Naive thymus-derived CD4-positive, alpha-beta T cell (primary cell): ENCODE data around the gene KCNJ1. TPM values are rescaled to one million over a fixed set of nuclear protein-coding genes. Genes with fewer than 3 reads are reported as not detected.

Source experiments
- ATAC-seq: fragments of 150-1000 bp; cut with Tn5 transposase; 2 replicates; pipeline ENCODE4 v1.10.0; 2021; ENCODE audit warnings: mild to moderate bottlenecking, moderate library complexity
- CTCF ChIA-PET: fragments of 350-600 bp; sonication (Branson Sonifier 250); formaldehyde crosslinking; loops from one replicate; lab custom pipeline; 2021; ENCODE audit warnings: antibody characterized with exemption; lab: Charles Lee
- POLR2A ChIA-PET: fragments of 350-600 bp; sonication (Branson Sonifier 250); formaldehyde crosslinking; loops from one replicate; lab custom pipeline; 2021; ENCODE audit warnings: antibody characterized with exemption, inconsistent platforms; lab: Charles Lee
- DNase-seq, 9 donors: peaks; one replicate each; pipeline versions ENCODE4 v3.0.0 to v3.0.0-alpha.2; 2020 to 2022; ENCODE audit warnings: mixed read lengths in 1 of 9
- H3K27ac ChIP-seq: one replicate; pipeline ENCODE4 v1.7.0; 2013; ENCODE audit warnings: mild to moderate bottlenecking, low read depth, low read length, moderate library complexity
- H3K27me3 ChIP-seq, 2 donors: one replicate each; pipeline ENCODE4 v1.7.0; 2013; ENCODE audit warnings: low read length in 2 of 2, mild to moderate bottlenecking in 2 of 2, moderate library complexity in 2 of 2; ENCODE audit not compliant: control insufficient read depth in 2 of 2, insufficient read depth in 2 of 2
- H3K36me3 ChIP-seq, 3 experiments: 1 replicate in 2 of 3; 2 replicates in 1 of 3; pipeline ENCODE4 v1.7.0; 2013; ENCODE audit warnings: low read length in 3 of 3, mild to moderate bottlenecking in 3 of 3, moderate library complexity in 1 of 3; ENCODE audit not compliant: insufficient read depth in 3 of 3, control insufficient read depth in 2 of 3
- H3K4me1 ChIP-seq, 2 donors: one replicate each; pipeline ENCODE4 v1.7.0; 2013; ENCODE audit warnings: low read length in 2 of 2, mild to moderate bottlenecking in 2 of 2, moderate library complexity in 1 of 2; ENCODE audit not compliant: control insufficient read depth in 2 of 2, insufficient read depth in 2 of 2
- H3K4me3 ChIP-seq: 2 replicates; pipeline ENCODE4 v1.7.0; 2013; ENCODE audit warnings: mild to moderate bottlenecking, low read length
- H3K9me3 ChIP-seq, 3 experiments: 1 replicate in 2 of 3; 2 replicates in 1 of 3; pipeline ENCODE4 v1.7.0; 2013; ENCODE audit warnings: low read length in 3 of 3; ENCODE audit not compliant: control insufficient read depth in 2 of 3
- H3K27ac Mint-ChIP-seq, 9 donors: one replicate each; pipeline ENCODE4 v1.8.0; 2020 to 2022; ENCODE audit warnings: mixed read lengths in 9 of 9, mild to moderate bottlenecking in 8 of 9, moderate library complexity in 5 of 9, inconsistent platforms in 2 of 9
- H3K27me3 Mint-ChIP-seq, 5 donors: one replicate each; pipeline ENCODE4 v1.8.0; 2021 to 2022; ENCODE audit warnings: mixed read lengths in 5 of 5, mild to moderate bottlenecking in 1 of 5
- H3K36me3 Mint-ChIP-seq, 5 donors: one replicate each; pipeline ENCODE4 v1.8.0; 2020 to 2022; ENCODE audit warnings: mixed read lengths in 5 of 5, mild to moderate bottlenecking in 3 of 5, inconsistent platforms in 1 of 5
- H3K4me1 Mint-ChIP-seq, 7 donors: one replicate each; pipeline ENCODE4 v1.8.0; 2020 to 2022; ENCODE audit warnings: mixed read lengths in 7 of 7, mild to moderate bottlenecking in 3 of 7, inconsistent platforms in 1 of 7
- H3K4me3 Mint-ChIP-seq, 10 donors: one replicate each; pipeline ENCODE4 v1.8.0; 2020 to 2022; ENCODE audit warnings: mild to moderate bottlenecking in 10 of 10, mixed read lengths in 10 of 10, moderate library complexity in 6 of 10, inconsistent platforms in 2 of 10
- H3K9me3 Mint-ChIP-seq, 11 donors: one replicate each; pipeline ENCODE4 v1.8.0; 2020 to 2022; ENCODE audit warnings: mixed read lengths in 11 of 11, mild to moderate bottlenecking in 4 of 11, inconsistent platforms in 1 of 11, moderate library complexity in 1 of 11
- intact Hi-C, 2 donors: fragments of 100-400 bp; cut with micrococcal nuclease; formaldehyde crosslinking; loops; one replicate each; pipeline ENCODE4 v1.15.1; 2023
- polyA plus RNA-seq, 2 donors: library from polyadenylated mRNA; unstranded; fragments of 300-500 nt; fragmentation: Illumina TruSeq; gene quantifications; one replicate each; pipeline ENCODE4 v1.2.3, GENCODE V29; 2021
- total RNA-seq, 6 experiments: library from RNA in 5 of 6; stranded (reverse) in 5 of 6; gene quantifications; 1 replicate in 5 of 6; 2 replicates in 1 of 6; pipeline ENCODE4 v1.2.3 and lab custom pipeline; 2021 to 2026

Gene KCNJ1
- total and polyA plus RNA-seq, 7 experiments from 2014 or later = 0.12 to 0.22 TPM; not detected in 5

DNA sequence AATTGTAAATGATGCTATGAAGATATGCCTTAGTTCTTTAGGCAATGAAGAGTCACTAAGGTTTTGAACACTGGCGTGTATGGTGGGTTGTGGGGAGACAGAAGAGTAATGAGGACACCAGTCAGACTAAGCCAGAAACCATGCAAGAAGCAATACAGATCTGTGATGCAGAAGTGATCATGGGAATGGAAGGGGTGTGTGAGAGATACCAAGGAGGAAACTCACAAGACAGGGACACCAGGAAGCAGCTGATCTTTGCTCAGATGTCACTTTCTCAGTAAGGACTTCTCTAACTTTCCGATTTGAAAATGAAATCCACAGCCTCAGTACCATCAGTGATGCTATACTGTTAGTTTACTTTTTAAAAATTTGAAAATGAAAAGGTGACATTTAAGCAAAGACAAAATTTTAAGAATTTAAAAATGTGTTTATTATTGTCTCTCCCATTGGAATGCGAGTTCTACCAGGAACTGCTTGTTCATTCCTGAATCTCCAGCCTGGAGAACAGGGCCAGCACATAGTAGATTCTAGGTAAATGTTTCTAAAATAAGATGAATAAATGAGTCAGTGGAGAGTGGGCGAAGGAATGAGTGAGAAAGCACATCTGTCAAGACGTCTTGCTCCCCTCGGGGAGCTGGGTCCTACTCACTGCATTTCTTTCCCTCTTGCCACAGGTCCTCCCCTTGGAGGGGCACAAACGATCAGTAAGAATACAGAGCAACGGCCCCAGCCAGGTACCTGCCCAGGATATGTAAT, 60.4 kb downstream of the KCNJ1 start:
- Mint-ChIP-seq H3K27ac (peak overlapping the region in 6 of 9 donors; percentile 52 to 88 (median 74)), H3K4me3 (no peak overlapping the region), H3K4me1 (peaks cover 16 to 32% (median 20%) of the 10 kb centered on the region in 7 donors), H3K9me3 (peaks cover 0 to 1% (median 0%) of the 10 kb centered on the region in 11 donors), H3K27me3 (no peaks in the 10 kb centered on the region), H3K36me3 (peaks cover 16 to 65% (median 43%) of the 10 kb centered on the region in 5 donors)
- Histone ChIP-seq H3K4me3 (no peak overlapping the region), H3K9me3 (no peaks in the 10 kb centered on the region), H3K4me1 (no peaks in the 10 kb centered on the region), H3K27me3 (no peaks in the 10 kb centered on the region), H3K27ac (no peak overlapping the region), H3K36me3 (peaks cover 18 to 80% (median 22%) of the 10 kb centered on the region in 3 experiments)
- intact Hi-C loops = no loop called here
- ChIA-PET POLR2A (interaction anchor here (0.6 to 0.9 kb wide), 2 partner anchors 14 to 514 kb away, joined by 3 read pairs; no protein-coding TSS in a partner anchor), CTCF (no interaction called here)
- DNase-seq = no peak
- no peak for ATAC-seq

DNA sequence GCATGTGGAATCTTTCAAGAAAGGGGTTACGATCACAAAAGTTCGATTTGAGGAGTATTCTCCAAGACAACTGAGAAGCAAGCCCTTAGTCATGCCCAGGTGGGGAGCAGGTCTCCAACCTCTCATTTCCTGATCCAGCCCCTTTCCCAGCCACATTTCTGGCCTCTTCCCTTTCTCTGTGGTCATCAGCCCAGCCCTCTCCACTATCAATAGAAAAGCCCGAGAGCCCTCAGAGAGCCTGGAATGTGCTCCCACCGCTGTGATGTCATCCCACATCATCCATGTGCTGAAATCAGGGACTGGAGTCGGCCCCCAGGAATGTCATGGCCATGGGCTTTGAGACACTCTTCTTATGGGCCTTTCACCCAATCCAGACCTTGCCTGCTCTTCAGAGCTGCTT, 62.6 kb downstream of the KCNJ1 start:
- no peaks in the 10 kb centered on the region for H3K27me3 ChIP-seq
- peaks cover 22 to 45% (median 27%) of the 10 kb centered on the region in 7 donors for H3K4me1 Mint-ChIP-seq
- no peaks in the 10 kb centered on the region for H3K9me3 ChIP-seq
- no peak overlapping the region for H3K4me3 Mint-ChIP-seq
- peaks cover 21 to 78% (median 24%) of the 10 kb centered on the region in 3 experiments for H3K36me3 ChIP-seq
- peaks cover 16 to 61% (median 33%) of the 10 kb centered on the region in 5 donors for H3K36me3 Mint-ChIP-seq
- no peaks in the 10 kb centered on the region for H3K9me3 Mint-ChIP-seq
- ChIA-PET POLR2A (no interaction called here), CTCF (no interaction called here)
- intact Hi-C loops = no loop called here
- H3K27ac ChIP-seq = no peak overlapping the region
- no peaks in the 10 kb centered on the region for H3K27me3 Mint-ChIP-seq
- H3K4me1 ChIP-seq = no peaks in the 10 kb centered on the region
- no peak overlapping the region for H3K4me3 ChIP-seq
- DNase-seq (no peak), ATAC-seq (no peak)
- peak overlapping the region in 7 of 9 donors; percentile 2 to 59 (median 51) for H3K27ac Mint-ChIP-seq

DNA sequence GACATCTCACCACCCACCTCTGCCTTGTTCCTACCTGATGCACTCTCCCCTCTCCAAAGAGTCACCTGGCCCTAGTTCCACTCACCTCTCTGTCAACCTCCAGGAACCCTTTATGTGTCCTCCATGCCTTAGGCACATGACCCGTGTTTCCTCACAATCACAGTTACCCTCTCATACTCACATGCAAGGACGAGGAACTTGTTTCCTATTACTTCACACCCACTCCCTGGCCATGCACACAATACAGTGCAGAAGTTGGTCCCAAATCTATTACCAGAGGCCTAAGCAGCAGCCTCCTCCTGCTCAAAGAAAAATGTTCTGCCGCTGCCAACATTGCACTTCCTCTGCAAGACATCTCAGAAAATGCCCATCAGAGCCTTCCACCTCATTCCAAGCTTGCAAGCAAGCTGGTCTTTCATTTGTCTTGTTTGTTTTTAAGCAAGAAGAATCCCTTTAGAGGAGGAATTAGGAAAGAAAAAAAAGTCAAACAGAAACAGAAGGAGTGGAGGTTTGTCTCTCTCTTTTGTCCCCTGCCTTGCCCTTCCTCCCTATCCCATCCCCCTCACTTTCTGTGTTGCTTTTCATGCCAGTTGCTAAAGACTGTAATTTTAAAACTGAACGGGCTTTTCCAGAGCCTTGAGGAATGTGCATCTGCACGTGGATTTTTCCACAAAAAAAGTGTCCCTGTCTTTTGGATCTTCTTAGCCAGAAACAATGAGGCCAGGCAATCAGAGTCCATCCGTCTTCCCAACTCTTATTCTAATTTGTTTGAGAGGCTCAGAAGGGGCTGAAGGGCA, 63.4 kb downstream of the KCNJ1 start:
- no peak overlapping the region for H3K27ac ChIP-seq
- Mint-ChIP-seq H3K27me3 (no peaks in the 10 kb centered on the region), H3K9me3 (no peaks in the 10 kb centered on the region), H3K4me3 (peak overlapping the region in 1 of 10 donors; percentile 2), H3K27ac (peak overlapping the region; percentile 39 to 78 (median 55)), H3K36me3 (peaks cover 12 to 56% (median 28%) of the 10 kb centered on the region in 5 donors), H3K4me1 (peaks cover 22 to 45% (median 27%) of the 10 kb centered on the region in 7 donors)
- CTCF ChIA-PET = interaction anchor here (0.6 to 1.0 kb wide), 2 partner anchors 8 to 54 kb away, joined by 3 to 4 read pairs; no protein-coding TSS in a partner anchor
- intact Hi-C loops = no loop called here
- DNase-seq (no peak), ATAC-seq (no peak)
- POLR2A ChIA-PET = no interaction called here
- no peaks in the 10 kb centered on the region for H3K9me3 ChIP-seq
- H3K36me3 ChIP-seq = peaks cover 17 to 76% (median 26%) of the 10 kb centered on the region in 3 experiments
- no peaks in the 10 kb centered on the region for H3K27me3 ChIP-seq
- H3K4me1 ChIP-seq = no peaks in the 10 kb centered on the region
- H3K4me3 ChIP-seq = no peak overlapping the region

DNA sequence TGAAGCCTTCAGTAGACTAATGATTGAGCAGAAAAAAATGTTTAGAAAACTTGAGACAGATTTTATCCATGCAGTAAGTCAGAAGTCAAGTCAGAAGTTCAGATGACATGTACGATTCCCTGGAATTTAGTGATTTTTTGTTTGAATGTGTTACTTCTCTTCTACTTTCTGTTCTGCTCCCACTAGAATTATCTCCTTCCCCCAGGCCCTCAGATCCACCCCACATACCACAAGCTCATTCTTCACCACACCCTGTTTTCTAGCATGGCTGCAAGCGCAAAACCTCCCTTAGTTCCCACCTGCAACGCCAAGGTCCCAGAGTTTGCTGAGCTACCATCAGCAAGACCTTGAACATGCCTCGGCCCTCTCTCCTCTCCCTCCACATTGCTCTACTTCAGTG, 64.1 kb downstream of the KCNJ1 start:
- intact Hi-C loops = no loop called here
- Mint-ChIP-seq H3K27me3 (no peaks in the 10 kb centered on the region), H3K4me1 (peaks cover 23 to 45% (median 29%) of the 10 kb centered on the region in 7 donors), H3K36me3 (peaks cover 12 to 62% (median 30%) of the 10 kb centered on the region in 5 donors), H3K27ac (peak overlapping the region; percentile 7 to 78 (median 50)), H3K9me3 (no peaks in the 10 kb centered on the region), H3K4me3 (peak overlapping the region in 1 of 10 donors; percentile 2)
- Histone ChIP-seq H3K27me3 (no peaks in the 10 kb centered on the region), H3K36me3 (peaks cover 17 to 76% (median 31%) of the 10 kb centered on the region in 3 experiments), H3K9me3 (no peaks in the 10 kb centered on the region), H3K27ac (no peak overlapping the region), H3K4me1 (no peaks in the 10 kb centered on the region), H3K4me3 (no peak overlapping the region)
- DNase-seq (no peak), ATAC-seq (no peak)
- ChIA-PET POLR2A (no interaction called here), CTCF (interaction anchor here (0.6 to 1.0 kb wide), 2 partner anchors 8 to 55 kb away, joined by 3 to 4 read pairs; no protein-coding TSS in a partner anchor)

DNA sequence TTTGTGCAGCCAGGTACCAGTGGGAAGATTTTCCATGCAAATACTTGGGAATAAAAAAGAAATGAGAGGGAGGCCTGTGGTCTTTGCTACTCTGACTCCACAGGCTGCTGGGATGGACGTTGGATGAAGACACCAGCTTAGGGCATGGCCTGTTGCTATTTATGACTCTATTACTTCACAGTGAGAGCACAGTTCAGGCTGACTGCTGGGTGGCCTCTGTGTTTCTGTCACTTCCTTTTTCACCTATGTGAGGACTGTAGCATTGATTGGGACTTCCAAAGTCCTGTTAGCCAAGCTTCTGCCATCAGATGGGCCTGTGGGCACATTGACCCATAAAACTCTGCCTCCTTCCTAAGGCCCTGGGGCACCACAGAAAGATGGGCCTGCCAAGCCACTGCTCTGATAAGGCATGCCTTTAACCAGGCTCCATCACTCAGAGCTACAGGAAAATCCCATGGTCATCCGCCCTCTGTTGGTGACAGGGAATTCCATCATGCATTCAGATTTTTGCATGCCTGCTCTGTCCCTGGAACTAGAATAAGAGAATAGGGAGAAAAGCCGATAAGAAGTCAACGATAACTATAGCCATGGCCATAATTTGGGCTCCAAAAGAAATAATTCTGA, 64.6 kb downstream of the KCNJ1 start:
- no peak for DNase-seq
- H3K9me3 Mint-ChIP-seq = no peaks in the 10 kb centered on the region
- ChIA-PET CTCF (interaction anchor here (1.0 kb wide), 1 partner anchor 9 kb away, joined by 3 read pairs; no protein-coding TSS in a partner anchor), POLR2A (no interaction called here)
- H3K4me1 ChIP-seq = no peaks in the 10 kb centered on the region
- peak overlapping the region in 5 of 9 donors; percentile 7 to 68 (median 50) for H3K27ac Mint-ChIP-seq
- no peak overlapping the region for H3K27ac ChIP-seq
- intact Hi-C loops = no loop called here
- H3K27me3 Mint-ChIP-seq = no peaks in the 10 kb centered on the region
- H3K27me3 ChIP-seq = no peaks in the 10 kb centered on the region
- H3K36me3 Mint-ChIP-seq = peaks cover 16 to 68% (median 32%) of the 10 kb centered on the region in 5 donors
- ATAC-seq = no peak
- H3K9me3 ChIP-seq = no peaks in the 10 kb centered on the region
- no peak overlapping the region for H3K4me3 Mint-ChIP-seq
- no peak overlapping the region for H3K4me3 ChIP-seq
- peaks cover 26 to 45% (median 33%) of the 10 kb centered on the region in 7 donors for H3K4me1 Mint-ChIP-seq
- peaks cover 17 to 76% (median 27%) of the 10 kb centered on the region in 3 experiments for H3K36me3 ChIP-seq

DNA sequence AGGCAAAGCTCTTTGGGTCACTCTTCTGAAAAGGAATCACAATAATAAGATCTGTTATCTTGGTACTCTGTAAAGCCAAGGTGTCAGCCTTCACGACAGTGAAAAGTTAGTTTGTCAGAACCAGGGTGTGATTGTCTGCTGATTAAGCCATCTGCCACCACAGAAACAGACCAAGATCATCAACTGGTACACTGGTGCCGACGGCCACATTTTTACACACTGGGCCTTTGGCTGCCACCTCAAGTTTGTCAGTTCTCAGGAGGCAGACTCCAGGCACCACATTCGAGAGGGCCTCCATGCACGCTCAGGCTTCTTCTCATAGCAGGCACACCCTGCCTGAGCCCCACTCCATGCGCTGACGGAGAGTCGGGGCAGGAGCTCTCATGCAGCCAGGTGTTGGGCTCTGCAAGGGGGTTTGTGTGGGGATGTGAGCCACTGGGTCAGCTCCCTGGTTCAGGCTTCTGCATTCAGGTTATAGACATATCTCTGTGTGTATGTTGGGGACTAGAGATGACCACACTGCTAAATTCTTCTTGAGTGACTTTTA, 66.2 kb downstream of the KCNJ1 start:
- H3K9me3 Mint-ChIP-seq = no peaks in the 10 kb centered on the region
- no peaks in the 10 kb centered on the region for H3K4me1 ChIP-seq
- H3K27me3 Mint-ChIP-seq = no peaks in the 10 kb centered on the region
- peak; percentile 18 for ATAC-seq
- H3K4me3 ChIP-seq = no peak overlapping the region
- H3K27ac ChIP-seq = no peak overlapping the region
- ChIA-PET POLR2A (no interaction called here), CTCF (no interaction called here)
- no peak overlapping the region for H3K4me3 Mint-ChIP-seq
- no peaks in the 10 kb centered on the region for H3K9me3 ChIP-seq
- peak overlapping the region in 5 of 9 donors; percentile 5 to 62 (median 25) for H3K27ac Mint-ChIP-seq
- peaks cover 23 to 49% (median 38%) of the 10 kb centered on the region in 7 donors for H3K4me1 Mint-ChIP-seq
- intact Hi-C loops = no loop called here
- no peak for DNase-seq
- peaks cover 11 to 66% (median 26%) of the 10 kb centered on the region in 5 donors for H3K36me3 Mint-ChIP-seq
- peaks cover 12 to 66% (median 23%) of the 10 kb centered on the region in 3 experiments for H3K36me3 ChIP-seq
- H3K27me3 ChIP-seq = no peaks in the 10 kb centered on the region
